NCI-H524 treated with DMSO at 0.1 percent for 48 hours (cell line): ENCODE measurements around the gene RTP4.
"Not testable (repeated sequence)": the region's sequence is repeated elsewhere in the genome, so short reads cannot be mapped to it uniquely, and the experiment has no call there.

Experiments
- DNase-seq: peaks from one replicate; lab custom pipeline; 2025; lab: John Stamatoyannopoulos, UW

Gene RTP4

GRCh38 chr3:187369089-187369447 is 883 bp downstream of the RTP4 start:
- DNase-seq, result no peak

- DNase-seq, result no peak
Observed at GRCh38 chr3:187370051-187370450, 1.9 kb downstream of the RTP4 start.

GRCh38 chr3:187375581-187375980 is 7.4 kb downstream of the RTP4 start:
- DNase-seq, result no peak

GRCh38 chr3:187377842-187378241 is 9.7 kb downstream of the RTP4 start:
- no peak for DNase-seq

- no peak for DNase-seq
Observed at GRCh38 chr3:187382609-187383151, 14.5 kb downstream of the RTP4 start.

GRCh38 chr3:187383246-187383645 is 15.1 kb downstream of the RTP4 start:
- no peak for DNase-seq

GRCh38 chr3:187385296-187385695 is 17.1 kb downstream of the RTP4 start:
- no peak for DNase-seq

GRCh38 chr3:187396661-187397060 is 28.5 kb downstream of the RTP4 start:
- no peak for DNase-seq

- DNase-seq, result no peak
Observed at GRCh38 chr3:187398955-187399354, 30.8 kb downstream of the RTP4 start.

GRCh38 chr3:187400756-187401155 is 32.6 kb downstream of the RTP4 start:
- DNase-seq, result no peak

- DNase-seq, result no peak
Observed at GRCh38 chr3:187401856-187402255, 33.7 kb downstream of the RTP4 start.

GRCh38 chr3:187403768-187404288 is 35.6 kb downstream of the RTP4 start:
- DNase-seq, result no peak

- no peak for DNase-seq
Observed at GRCh38 chr3:187406927-187407326, 38.7 kb downstream of the RTP4 start.

GRCh38 chr3:187411991-187412781 is 44.0 kb downstream of the RTP4 start:
- DNase-seq, result not testable (repeated sequence)
